K562 (cell line): ENCODE measurements around the gene SPATA19. TPM values are rescaled to one million over a fixed set of nuclear protein-coding genes. Genes with fewer than 3 reads are reported as not detected.

Source experiments
- ATAC-seq: fragments of 200-7000 bp; cut with Tn5 transposase; 3 replicates; pipeline ENCODE4 v1.9.1; 2020; ENCODE audit warnings: moderate library complexity
- BruUV-seq: library from RNA; stranded (reverse); fragments of 400-500 nt; replicated peaks from 2 replicates; lab custom pipeline; 2021; lab: Mats Ljungman, UMichigan
- CTCF ChIA-PET: fragments of 300-600 bp; formaldehyde crosslinking; extraction: SDS; loops from one replicate; lab custom pipeline; 2021; ENCODE audit warnings: low intra/inter-chr PET ratio; lab: Yijun Ruan, JAX
- POLR2A ChIA-PET: fragments of 300-600, 350-650 bp; sonication (Branson Sonifier 250); formaldehyde crosslinking; extraction: SDS; loops from one replicate; lab custom pipeline; 2021; ENCODE audit warnings: antibody characterized with exemption, inconsistent platforms; lab: Yijun Ruan, JAX
- DNase-seq, 4 experiments: peaks; one replicate each; pipeline versions ENCODE4 v3.0.0 to v3.0.0-alpha.2; 2011 to 2018; ENCODE audit warnings: low spot score in 3 of 4, mixed read lengths in 3 of 4; ENCODE audit errors: extremely low read depth in 1 of 4
- FAIRE-seq: peaks from 2 replicates; lab custom pipeline; 2011; peaks lifted over from hg19 to GRCh38; lab: Jason Lieb, UNC
- H2AFZ ChIP-seq: 2 replicates; pipeline ENCODE4 v1.6.0; 2011; ENCODE audit warnings: low read depth, low read length, control low read depth, inconsistent platforms
- H3K27ac ChIP-seq: fragments of 200-600 bp; 3 replicates; pipeline ENCODE4 v1.8.0; 2011; ENCODE audit warnings: low read depth, mild to moderate bottlenecking, control low read depth, inconsistent platforms, low read length, moderate library complexity, mixed read lengths; ENCODE audit errors: extremely low read depth
- H3K27me3 ChIP-seq, 2 experiments: fragments of 300-600 bp in 1 of 2; 2 replicates in 1 of 2; 3 replicates in 1 of 2; pipeline versions ENCODE4 v1.6.0 to v1.8.0; 2011; ENCODE audit warnings: inconsistent platforms in 2 of 2, low read length in 2 of 2, mild to moderate bottlenecking in 1 of 2, mixed read lengths in 1 of 2, moderate library complexity in 1 of 2; ENCODE audit not compliant: control insufficient read depth in 2 of 2, insufficient read depth in 2 of 2
- H3K36me3 ChIP-seq: fragments of 300-600 bp; 3 replicates; pipeline ENCODE4 v1.8.0; 2011; ENCODE audit warnings: mild to moderate bottlenecking, low read length, inconsistent platforms; ENCODE audit not compliant: control insufficient read depth, insufficient read depth
- H3K4me1 ChIP-seq, 2 experiments: fragments of 200-600 bp in 1 of 2; replicated peaks in 1 of 2; 2 replicates in 1 of 2; 3 replicates in 1 of 2; pipeline versions ENCODE4 v1.5.1 to v1.8.0; 2011; ENCODE audit warnings: inconsistent platforms in 2 of 2, low read length in 2 of 2, mild to moderate bottlenecking in 1 of 2, mixed read lengths in 1 of 2, moderate library complexity in 1 of 2; ENCODE audit not compliant: control insufficient read depth in 2 of 2, insufficient read depth in 2 of 2
- H3K4me2 ChIP-seq: 2 replicates; pipeline ENCODE4 v1.6.1; 2011; ENCODE audit warnings: low read length, control low read depth, inconsistent platforms, mixed read lengths; ENCODE audit not compliant: insufficient read depth
- H3K4me3 ChIP-seq: fragments of 200-600 bp; sonication (generic), shearing (Covaris generic); 2 replicates; pipeline ENCODE4 v1.5.1; 2016; ENCODE audit warnings: control low read depth, inconsistent platforms
- H3K79me2 ChIP-seq: fragments of 200-600 bp; 3 replicates; pipeline ENCODE4 v1.8.0; 2011; ENCODE audit warnings: low read length, inconsistent platforms; ENCODE audit not compliant: control insufficient read depth, insufficient read depth
- H3K9ac ChIP-seq, 2 experiments: 2 replicates each; pipeline versions ENCODE4 v1.6.0 to v1.6.1; 2011; ENCODE audit warnings: low read depth in 2 of 2, low read length in 2 of 2, control low read depth in 1 of 2, inconsistent platforms in 1 of 2, mild to moderate bottlenecking in 1 of 2, mixed read lengths in 1 of 2; ENCODE audit not compliant: insufficient read depth in 1 of 2
- H3K9me1 ChIP-seq: one replicate; pipeline ENCODE4 v1.6.0; 2011; ENCODE audit warnings: inconsistent platforms, mild to moderate bottlenecking, low read length, moderate library complexity; ENCODE audit not compliant: control insufficient read depth, insufficient read depth
- H3K9me3 ChIP-seq: replicated peaks from 2 replicates; pipeline ENCODE4 v1.5.1; 2011; ENCODE audit warnings: low read depth, low read length, inconsistent platforms; ENCODE audit not compliant: control insufficient read depth, insufficient read depth
- H4K20me1 ChIP-seq: replicated peaks from 2 replicates; pipeline ENCODE4 v1.6.1; 2011; ENCODE audit warnings: low read length, inconsistent platforms, mixed read lengths; ENCODE audit not compliant: control insufficient read depth, insufficient read depth
- CCAR2 ChIP-seq: fragments of 200-400 bp; formaldehyde crosslinking; IDR thresholded peaks from 2 replicates; pipeline ENCODE4 v1.6.1; 2017; ENCODE audit warnings: mild to moderate bottlenecking, low read depth, low read length
- FOXM1 ChIP-seq, 2 experiments: fragments of 450-650 bp in 1 of 2; sonication (generic) in 1 of 2; formaldehyde crosslinking in 1 of 2; IDR thresholded peaks; 2 replicates each; pipeline versions ENCODE4 v1.6.1 to v1.9.0; 2017 to 2022; ENCODE audit warnings: low read depth in 2 of 2, mild to moderate bottlenecking in 2 of 2, missing genetic modification reagents in 1 of 2, moderate library complexity in 1 of 2
- POU5F1 ChIP-seq: fragments of 150-350 bp; IDR thresholded peaks from 2 replicates; pipeline ENCODE4 v1.6.1; 2014; ENCODE audit warnings: borderline replicate concordance, low read length, low read depth, mild to moderate bottlenecking; ENCODE audit not compliant: partially characterized antibody
- SNRNP70 ChIP-seq: fragments of 200-400 bp; formaldehyde crosslinking; optimal IDR thresholded peaks from 2 replicates; pipeline ENCODE3; 2017; ENCODE audit warnings: low read depth, low read length
- STAT5A ChIP-seq: IDR thresholded peaks from 2 replicates; pipeline ENCODE4 v1.6.1; 2012; ENCODE audit warnings: low read length, inconsistent platforms, borderline replicate concordance
- TCFL5 ChIP-seq: fragments of 250-450 bp; sonication (Bioruptor Pico); conservative IDR thresholded peaks from 2 replicates; pipeline ENCODE4 v1.6.1; 2021; ENCODE audit warnings: mild to moderate bottlenecking, moderate library complexity, matching md5 sums
- ZNF197 ChIP-seq: fragments of 200-800 bp; sonication (Bioruptor generic); IDR thresholded peaks from 2 replicates; pipeline ENCODE4 v1.6.1; 2016; ENCODE audit warnings: low read depth, missing genetic modification characterization, missing compliant biosample characterization
- WGBS: fragments of 100-300 bp; shearing (Covaris generic); methylation state at CpG from one replicate; pipeline ENCODE4 v1.1.6; 2016; ENCODE audit warnings: low coverage, mixed read lengths; ENCODE audit not compliant: insufficient coverage; ENCODE audit errors: missing lambda C conversion rate; 5-methylcytosine and 5-hydroxymethylcytosine counted together
- in situ Hi-C: fragments of 300-500 bp; cut with MboI; formaldehyde crosslinking; loops from 4 replicates; pipeline ENCODE4 v1.15.0; 2018; ENCODE audit warnings: inconsistent platforms, mixed read lengths
- intact Hi-C: fragments of 100-400 bp; cut with micrococcal nuclease; formaldehyde crosslinking; loops from 2 replicates; pipeline ENCODE4 v1.14.2; 2022
- polyA plus RNA-seq, 8 experiments: library from polyadenylated mRNA; depleted of rRNA in 4 of 8; stranded (reverse) in 5 of 8; unstranded in 3 of 8; fragments of >200 nt; fragmentation: Nextera tagmentation in 2 of 8; fragmentation: Illumina TruSeq in 1 of 8; extraction: Ambion mirVana in 2 of 8; extraction: Trizol in 1 of 8; gene quantifications; 2 replicates each; pipeline versions ENCODE4 v1.2.1 to v1.2.3, GENCODE V29; 2011 to 2014; ENCODE audit warnings: inconsistent platforms in 1 of 8, missing spikeins in 1 of 8
- total RNA-seq, 7 experiments: library from RNA; depleted of rRNA in 6 of 7; stranded (reverse); fragments of >200 nt in 6 of 7; fragmentation: Illumina TruSeq in 2 of 7; extraction: Trizol in 2 of 7; gene quantifications; 2 replicates each; pipeline versions ENCODE4 v1.2.1 to v1.2.3, GENCODE V29; 2011 to 2021; ENCODE audit warnings: low replicate concordance in 1 of 7
- TF ChIP-seq, protein P1 (sequence below): fragments of 200-800 bp; sonication (Bioruptor generic); IDR thresholded peaks from 2 replicates; pipeline ENCODE4 v1.6.1; 2017; ENCODE audit warnings: missing genetic modification characterization, missing compliant biosample characterization

SPATA19 gene
- total and polyA plus RNA-seq, 9 of the 15 experiments (the other 6 are each of a cell fraction or from before 2014, with no cell fraction given), result not detected

DNA sequence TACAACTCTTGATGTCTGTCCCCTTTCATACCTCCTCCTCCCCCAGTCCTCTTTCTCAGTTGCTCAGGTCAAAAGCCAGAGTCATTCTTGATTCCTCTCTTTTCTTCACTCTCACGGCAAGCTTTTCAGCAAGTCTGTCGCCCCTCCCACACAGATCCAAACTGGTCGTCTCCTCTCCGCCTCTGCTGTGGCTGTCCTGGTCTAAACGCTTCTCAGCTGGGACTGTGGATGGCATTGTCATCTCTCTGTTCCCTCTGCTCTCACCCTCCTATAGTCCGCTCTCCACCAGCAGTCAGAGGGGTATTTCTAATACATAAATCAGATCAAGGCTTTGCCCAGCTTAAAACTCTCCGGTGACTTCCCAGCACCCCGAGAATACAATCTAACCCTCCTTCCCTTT is 46.8 kb upstream of the SPATA19 start:
- Histone ChIP-seq H3K4me2 (no peak overlapping the region), H3K9me1 (no peaks in the 10 kb centered on the region), H3K27ac (no peak overlapping the region), H3K9ac (no peak overlapping the region), H4K20me1 (no peaks in the 10 kb centered on the region), H3K36me3 (no peaks in the 10 kb centered on the region)
- no TSS peak for BruUV-seq
- DNase-seq (no peak), FAIRE-seq (no peak)
- CTCF ChIA-PET, result no interaction called here
- TF ChIP-seq TCFL5 (CRISPR knock-in tag) (no peak), ZNF197 (CRISPR knock-in tag) (no peak), SNRNP70 (no peak), FOXM1 (IDR thresholded peaks at IDR 0.05; ENCODE audit: low read depth) (no peak), FOXM1 (CRISPR knock-in tag; IDR thresholded peaks at IDR 0.05; ENCODE audit: low read depth) (no peak), STAT5A (no peak), POU5F1 (no peak), CCAR2 (no peak)
- TF ChIP-seq, protein P1, sequence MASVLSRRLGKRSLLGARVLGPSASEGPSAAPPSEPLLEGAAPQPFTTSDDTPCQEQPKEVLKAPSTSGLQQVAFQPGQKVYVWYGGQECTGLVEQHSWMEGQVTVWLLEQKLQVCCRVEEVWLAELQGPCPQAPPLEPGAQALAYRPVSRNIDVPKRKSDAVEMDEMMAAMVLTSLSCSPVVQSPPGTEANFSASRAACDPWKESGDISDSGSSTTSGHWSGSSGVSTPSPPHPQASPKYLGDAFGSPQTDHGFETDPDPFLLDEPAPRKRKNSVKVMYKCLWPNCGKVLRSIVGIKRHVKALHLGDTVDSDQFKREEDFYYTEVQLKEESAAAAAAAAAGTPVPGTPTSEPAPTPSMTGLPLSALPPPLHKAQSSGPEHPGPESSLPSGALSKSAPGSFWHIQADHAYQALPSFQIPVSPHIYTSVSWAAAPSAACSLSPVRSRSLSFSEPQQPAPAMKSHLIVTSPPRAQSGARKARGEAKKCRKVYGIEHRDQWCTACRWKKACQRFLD, result no peak
- TF ChIP-seq, all 486 proteins: peak for 0
- ATAC-seq, result no peak
- Histone ChIP-seq H3K27me3 (peaks cover 0 to 7% of the 10 kb centered on the region in 2 experiments; a peak in 2 of 5 replicates), H3K9me3 (no peaks in the 10 kb centered on the region), H3K4me3 (no peak overlapping the region), H3K79me2 (no peaks in the 10 kb centered on the region), H3K4me1 (no peaks in the 10 kb centered on the region), H2AFZ (no peak overlapping the region)
- WGBS, result 2% methylated on average over 8 of the region's 8 CpGs
- POLR2A ChIA-PET, result no interaction called here
- intact Hi-C loops (no loop called here), in situ Hi-C loops (no loop called here)
